Activated CD8-positive, alpha-beta memory T cell treated with anti-CD3 and anti-CD28 coated beads, Interleukin-2, amount 50 U/mL, for 24 hours (primary cell): Measurements from ENCODE around the gene DUOXA1.
"Not testable (repeated sequence)": the region's sequence is repeated elsewhere in the genome, so short reads cannot be mapped to it uniquely, and the experiment has no call there.

Source experiments
- DNase-seq: peaks from one replicate; pipeline ENCODE4 v3.0.0-alpha.2; 2020; ENCODE audit errors: extremely low read depth

The DUOXA1 gene

GRCh38 chr15:45150997-45151396, 21.3 kb upstream of the DUOXA1 start:
- no peak for DNase-seq

GRCh38 chr15:45150481-45150880, 20.8 kb upstream of the DUOXA1 start:
- DNase-seq, result no peak

GRCh38 chr15:45149060-45149459, 19.4 kb upstream of the DUOXA1 start:
- no peak for DNase-seq

- no peak for DNase-seq
These were observed 18.7 kb upstream of the DUOXA1 start for GRCh38 chr15:45148076-45149059.

- no peak for DNase-seq
These were observed 17.9 kb upstream of the DUOXA1 start for GRCh38 chr15:45147606-45148005.

- DNase-seq, result no peak
These were observed 16.7 kb upstream of the DUOXA1 start for GRCh38 chr15:45146405-45146804.

GRCh38 chr15:45144775-45145174, 15.1 kb upstream of the DUOXA1 start:
- DNase-seq, result no peak

- DNase-seq, result no peak
These were observed 14.3 kb upstream of the DUOXA1 start for GRCh38 chr15:45143946-45144345.

GRCh38 chr15:45143056-45143455, 13.4 kb upstream of the DUOXA1 start:
- no peak for DNase-seq

- no peak for DNase-seq
These were observed 11.7 kb upstream of the DUOXA1 start for GRCh38 chr15:45141386-45141785.

GRCh38 chr15:45140557-45141250, 11.0 kb upstream of the DUOXA1 start:
- no peak for DNase-seq

GRCh38 chr15:45139770-45140169, 10.1 kb upstream of the DUOXA1 start:
- no peak for DNase-seq

GRCh38 chr15:45138814-45139765, 9.4 kb upstream of the DUOXA1 start:
- no peak for DNase-seq

GRCh38 chr15:45137703-45138102, 8.0 kb upstream of the DUOXA1 start:
- DNase-seq, result no peak

GRCh38 chr15:45136378-45136764, 6.7 kb upstream of the DUOXA1 start:
- DNase-seq, result no peak

- not testable (repeated sequence) for DNase-seq
These were observed 6.2 kb upstream of the DUOXA1 start for GRCh38 chr15:45135705-45136377.

- no peak for DNase-seq
These were observed 5.3 kb upstream of the DUOXA1 start for GRCh38 chr15:45134682-45135604.

- no peak for DNase-seq
These were observed 4.4 kb upstream of the DUOXA1 start for GRCh38 chr15:45134046-45134445.

- DNase-seq, result no peak
These were observed 3.9 kb upstream of the DUOXA1 start for GRCh38 chr15:45133561-45133920.

GRCh38 chr15:45132844-45133560, 3.3 kb upstream of the DUOXA1 start:
- no peak for DNase-seq
